GM19397 (cell line): ENCODE measurements around the gene ORM1.
"Not testable (repeated sequence)": the region's sequence is repeated elsewhere in the genome, so short reads cannot be mapped to it uniquely, and the experiment has no call there.

Source experiments
- ATAC-seq: cut with Tn5 transposase; IDR thresholded peaks from one replicate; pipeline ENCODE4 v1.9.1; 2021; ENCODE audit warnings: mild to moderate bottlenecking, moderate library complexity; ENCODE audit not compliant: unreplicated experiment

ORM1 gene

DNA sequence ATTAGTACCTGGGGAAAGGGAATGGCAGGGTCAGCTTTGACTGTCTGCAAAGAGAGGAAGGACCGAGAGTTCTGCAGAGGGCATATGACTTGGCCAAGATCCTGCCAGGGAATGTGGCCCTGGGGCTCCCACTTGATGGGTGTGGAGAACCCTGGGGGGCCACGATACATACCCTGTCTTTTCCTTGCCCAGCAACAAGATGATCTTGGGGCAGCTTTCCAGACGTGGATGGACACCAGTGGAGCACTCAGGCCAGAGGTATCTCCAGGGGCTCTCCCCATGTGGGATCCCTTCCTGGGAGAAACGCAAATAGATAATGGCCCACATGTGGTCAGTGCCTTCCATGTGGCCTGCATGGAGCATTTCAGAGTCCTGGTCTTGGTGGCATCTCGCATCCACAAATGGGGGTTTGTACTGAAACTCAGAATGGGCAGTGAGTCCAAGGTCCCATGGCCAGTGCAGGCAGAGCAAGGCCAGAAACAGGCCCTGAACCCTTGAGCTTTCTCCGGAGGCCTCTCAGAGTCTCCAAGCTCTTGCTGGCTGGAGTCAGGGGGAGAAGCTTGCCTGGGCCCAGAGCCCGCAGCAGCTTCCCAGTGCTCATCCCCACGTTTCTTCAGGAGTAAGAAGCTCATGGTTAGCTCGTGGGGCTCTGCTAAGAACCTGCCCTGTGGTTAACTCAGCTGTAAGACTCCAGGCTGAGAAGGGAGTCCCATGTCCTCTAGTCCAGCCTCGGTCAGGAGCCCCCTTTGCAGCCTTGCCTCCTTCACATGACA, 18.3 kb upstream of the ORM1 start:
- no peak for ATAC-seq

DNA sequence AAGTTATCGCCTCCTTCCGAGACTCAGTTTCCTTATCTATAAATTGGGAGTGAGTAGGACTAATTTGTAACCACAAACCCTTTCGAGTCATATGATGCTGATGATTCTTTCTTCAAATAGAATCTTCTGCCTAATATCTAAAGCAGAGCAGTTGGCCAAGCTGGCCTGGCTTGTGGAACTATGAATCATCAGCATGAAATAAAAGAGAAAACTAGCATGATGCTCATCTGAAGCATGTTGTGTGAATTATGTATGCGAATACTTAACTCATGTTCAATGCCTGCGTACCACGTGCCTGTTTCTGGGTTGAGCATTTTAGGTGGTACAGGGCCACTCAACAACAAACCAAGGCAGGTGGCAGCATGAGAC, 15.0 kb upstream of the ORM1 start:
- ATAC-seq, result no peak

DNA sequence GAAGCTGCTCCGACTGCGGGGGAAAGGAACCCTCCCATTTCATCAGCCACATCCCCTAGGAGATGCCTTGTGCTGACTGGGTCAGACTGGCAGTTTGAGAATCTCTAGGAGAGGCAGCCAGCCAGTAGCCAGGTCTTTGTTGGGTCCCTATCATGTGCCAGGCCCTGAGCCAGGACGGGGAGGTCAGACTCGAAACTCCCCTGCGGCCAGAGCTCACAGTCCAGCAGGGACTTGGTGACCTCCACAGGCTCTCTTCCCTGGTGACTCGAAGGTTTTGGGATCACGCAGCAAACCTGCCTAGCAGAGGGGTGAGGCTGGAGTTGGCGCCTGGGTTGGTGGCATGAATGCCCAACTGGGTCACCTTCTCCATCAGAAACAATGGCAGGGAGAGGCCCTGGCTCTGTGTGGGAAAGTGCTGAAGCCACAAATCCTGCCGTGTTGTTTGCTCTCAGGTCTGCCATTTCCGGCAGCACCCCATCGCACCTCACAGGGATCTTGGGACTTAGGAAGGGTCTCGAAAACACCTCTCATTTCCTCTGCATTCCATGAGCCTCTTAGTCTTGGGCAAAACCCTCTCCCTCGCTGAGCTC, 14.4 kb upstream of the ORM1 start:
- no peak for ATAC-seq

DNA sequence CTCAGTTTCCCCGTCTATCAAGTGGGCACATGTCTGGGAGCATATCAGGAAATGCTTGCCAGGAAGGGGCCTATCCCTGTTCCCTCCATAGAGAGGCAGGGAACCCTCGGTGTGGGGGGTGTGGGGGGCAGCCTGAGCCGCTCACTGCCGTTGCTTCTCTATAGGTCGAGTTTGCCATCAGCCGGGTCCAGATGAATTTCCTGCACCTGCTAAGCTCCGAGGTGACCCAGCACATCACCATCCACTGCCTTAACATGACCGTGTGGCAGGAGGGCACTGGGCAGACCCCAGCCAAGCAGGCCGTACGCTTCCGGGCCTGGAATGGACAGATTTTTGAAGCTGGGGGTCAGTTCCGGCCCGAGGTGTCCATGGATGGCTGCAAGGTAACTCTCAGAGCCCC, 13.8 kb upstream of the ORM1 start:
- ATAC-seq, result no peak

DNA sequence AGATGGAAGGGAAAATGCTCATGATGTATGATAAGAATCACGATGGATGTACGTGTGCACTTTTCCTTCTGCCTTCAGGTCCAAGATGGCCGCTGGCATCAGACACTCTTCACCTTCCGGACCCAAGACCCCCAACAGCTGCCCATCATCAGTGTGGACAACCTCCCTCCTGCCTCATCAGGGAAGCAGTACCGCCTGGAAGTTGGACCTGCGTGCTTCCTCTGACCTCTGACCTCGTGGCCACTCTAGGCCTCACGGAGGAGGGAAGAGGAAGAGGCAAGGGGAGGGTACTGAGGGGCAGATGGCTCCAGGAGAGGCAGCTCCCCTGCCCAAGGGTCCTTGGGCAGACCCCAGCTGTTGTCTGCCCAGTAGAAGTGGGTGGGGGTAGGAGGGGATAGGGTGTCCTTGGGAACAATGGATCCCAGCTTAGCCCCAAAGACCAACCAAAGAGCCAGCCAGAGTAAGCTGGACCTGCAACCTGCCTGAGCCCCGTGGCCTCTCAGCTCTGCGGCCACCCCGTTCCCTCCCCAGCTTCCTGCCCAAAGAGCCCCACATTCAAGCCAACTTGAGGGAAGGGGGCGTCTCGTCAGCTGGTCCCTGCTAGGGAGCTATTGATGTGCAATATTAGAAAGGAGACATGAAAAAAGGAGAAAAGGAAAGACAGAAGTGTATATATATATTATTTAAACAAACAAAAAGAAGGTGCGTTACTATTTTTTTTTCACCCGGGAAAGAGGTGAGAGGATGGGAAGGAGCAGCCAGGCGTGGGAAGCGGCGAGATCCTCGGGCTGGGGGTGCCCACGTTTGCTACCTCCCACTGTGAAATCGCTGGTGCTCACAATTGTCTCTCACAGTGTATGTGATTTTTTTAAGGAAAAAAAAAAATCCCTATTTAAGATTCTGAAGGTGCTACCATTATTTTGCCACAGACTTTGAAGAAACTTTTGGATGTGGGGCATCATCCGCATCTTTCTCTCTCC, 12.1 kb upstream of the ORM1 start:
- ATAC-seq, result no peak

DNA sequence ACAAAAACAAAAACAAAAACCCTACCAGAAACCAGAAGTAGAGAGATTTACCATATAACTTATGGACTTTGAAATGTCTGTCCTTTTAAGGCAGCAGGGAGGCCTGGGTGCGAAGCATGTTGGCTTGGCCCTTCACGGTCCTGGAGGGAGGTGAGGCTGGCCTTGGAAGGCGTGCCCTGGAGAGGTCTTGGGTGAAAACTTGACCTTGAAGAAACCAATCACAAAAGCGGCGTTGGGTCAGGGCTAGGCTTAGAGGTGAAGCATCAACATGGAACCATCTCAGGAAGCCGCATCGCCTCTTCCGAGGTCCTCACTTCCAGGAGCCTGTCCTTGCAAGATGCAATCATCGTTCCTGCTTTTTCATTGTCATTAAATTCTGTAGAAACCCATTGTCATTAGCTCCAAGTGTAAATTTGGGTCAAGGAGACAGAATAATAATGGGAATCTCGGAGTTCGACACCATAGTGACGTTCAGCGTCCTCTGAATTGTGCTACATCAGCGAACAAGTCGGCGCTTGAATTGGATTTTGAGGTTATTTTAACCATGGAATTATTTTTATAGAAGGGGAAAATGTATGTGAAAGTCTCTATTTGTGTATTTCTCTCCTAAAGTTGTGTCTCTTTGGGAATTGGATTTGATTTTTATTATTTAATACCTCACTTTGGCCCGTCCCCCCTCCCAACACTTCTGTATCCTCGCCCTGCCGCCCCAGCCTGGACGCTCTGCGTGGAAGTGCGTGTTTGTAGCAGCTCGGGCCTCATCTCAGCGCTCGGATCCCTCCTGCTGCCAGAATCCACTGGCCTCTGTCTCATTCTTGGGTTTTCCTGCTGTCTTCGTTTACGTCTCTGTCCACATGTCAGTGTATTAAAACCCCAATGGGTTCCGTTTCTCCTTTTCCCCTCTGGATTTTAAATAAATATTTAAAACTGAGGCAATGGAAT, 11.1 kb upstream of the ORM1 start:
- no peak for ATAC-seq

DNA sequence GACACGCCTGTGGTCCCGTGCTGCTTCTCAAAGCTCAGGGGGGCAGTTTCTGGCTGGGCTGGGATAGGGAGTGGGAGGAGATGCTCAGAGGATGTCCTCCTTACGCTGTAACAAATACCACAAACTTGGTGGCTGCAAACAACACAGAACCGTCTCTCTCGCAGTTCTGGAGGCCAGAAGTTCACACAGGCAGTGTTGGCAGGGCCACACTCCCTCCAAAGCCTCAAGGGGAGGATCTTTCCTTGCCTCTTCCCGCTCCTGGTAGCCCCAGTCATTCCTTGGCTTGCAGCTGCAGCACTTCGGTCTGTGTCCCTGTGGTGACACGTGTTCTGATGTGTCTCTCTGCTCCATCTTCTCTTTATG, 10.4 kb upstream of the ORM1 start:
- no peak for ATAC-seq

DNA sequence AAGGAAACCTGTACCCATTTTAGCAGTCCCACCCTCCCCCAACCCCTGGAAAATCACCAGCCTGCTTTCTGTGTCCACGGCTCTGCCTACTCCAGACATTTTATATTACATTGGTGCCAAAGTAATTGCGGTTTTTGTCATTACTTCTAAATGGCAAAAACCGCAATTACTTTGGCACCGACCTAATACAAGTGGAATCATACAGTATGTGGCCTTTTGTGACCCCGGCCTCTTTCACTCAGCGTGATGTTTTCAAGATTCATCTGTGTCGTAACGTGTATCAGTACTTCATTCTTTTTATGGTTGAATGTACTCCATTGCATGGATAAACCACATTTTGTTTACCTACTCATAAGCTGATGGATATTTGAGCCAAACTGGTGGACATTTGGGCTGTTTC, 9.7 kb upstream of the ORM1 start:
- ATAC-seq, result no peak

DNA sequence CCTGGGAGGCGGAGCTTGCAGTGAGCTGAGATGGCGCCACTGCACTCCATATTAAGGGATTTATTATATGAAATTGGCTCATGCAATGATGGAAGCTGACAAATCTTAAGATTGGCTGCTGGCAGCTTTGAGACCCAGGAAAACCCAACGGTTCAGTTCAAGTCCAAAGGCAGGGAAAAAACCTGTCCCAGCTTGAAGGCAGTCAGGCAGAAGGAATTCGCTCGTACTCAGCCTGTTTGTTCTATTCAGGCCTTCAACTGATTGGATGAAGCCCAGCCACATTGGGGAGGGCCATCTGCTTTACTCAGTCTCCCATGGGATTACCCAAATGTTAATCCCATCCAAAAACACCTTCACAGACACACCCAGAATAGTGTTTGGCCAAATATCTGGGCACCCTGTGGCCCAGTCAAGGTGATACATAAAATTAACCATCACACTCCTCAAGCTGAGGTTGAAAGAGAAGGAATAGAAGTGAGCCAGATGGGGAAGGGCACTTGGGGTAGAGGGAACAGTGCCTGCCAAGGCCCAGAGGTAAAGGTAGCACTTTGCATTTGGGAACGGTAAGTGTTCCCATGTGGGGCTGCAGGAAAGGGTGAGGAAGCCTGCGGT, 8.5 kb upstream of the ORM1 start:
- no peak for ATAC-seq

DNA sequence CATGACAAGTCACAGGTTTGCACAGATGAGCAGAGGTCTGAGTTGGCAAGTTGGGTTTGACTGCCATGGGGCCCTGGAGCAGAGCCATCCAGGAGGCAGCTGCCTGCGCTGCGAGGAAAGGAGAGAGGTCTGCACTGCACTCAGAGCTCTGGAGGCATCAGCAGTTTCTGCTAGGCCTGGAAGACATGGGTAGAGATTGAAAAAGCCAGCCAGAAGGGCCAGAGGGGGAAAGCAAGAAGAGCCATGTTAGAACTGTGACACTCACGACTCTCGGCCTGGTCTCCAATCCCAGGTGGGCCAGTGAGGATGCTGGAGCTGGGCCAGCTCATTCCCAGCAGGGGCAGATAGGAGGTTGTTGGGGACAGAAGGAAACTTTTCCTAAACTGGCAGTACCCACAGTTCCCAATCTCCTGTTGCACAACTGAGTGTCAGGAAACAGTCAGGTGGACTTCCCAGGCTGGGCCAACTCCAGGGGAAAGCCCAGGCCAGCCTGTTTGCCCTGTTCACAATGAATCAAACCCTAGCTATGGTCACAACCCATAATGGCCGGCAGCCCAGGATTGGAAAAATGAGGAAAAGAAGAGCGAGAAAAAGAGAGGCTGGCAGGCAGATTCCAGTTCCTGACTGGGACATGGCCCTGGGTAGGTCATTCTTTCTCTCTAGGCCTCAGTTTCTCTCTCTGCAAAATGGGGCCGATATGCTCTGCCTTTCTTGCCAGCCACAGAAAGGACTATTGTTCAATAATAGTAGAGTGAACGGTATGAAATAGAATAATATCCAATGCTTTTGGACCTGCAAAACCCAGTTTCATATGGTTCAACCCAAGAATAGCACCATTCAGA, 7.8 kb upstream of the ORM1 start:
- ATAC-seq, result no peak

DNA sequence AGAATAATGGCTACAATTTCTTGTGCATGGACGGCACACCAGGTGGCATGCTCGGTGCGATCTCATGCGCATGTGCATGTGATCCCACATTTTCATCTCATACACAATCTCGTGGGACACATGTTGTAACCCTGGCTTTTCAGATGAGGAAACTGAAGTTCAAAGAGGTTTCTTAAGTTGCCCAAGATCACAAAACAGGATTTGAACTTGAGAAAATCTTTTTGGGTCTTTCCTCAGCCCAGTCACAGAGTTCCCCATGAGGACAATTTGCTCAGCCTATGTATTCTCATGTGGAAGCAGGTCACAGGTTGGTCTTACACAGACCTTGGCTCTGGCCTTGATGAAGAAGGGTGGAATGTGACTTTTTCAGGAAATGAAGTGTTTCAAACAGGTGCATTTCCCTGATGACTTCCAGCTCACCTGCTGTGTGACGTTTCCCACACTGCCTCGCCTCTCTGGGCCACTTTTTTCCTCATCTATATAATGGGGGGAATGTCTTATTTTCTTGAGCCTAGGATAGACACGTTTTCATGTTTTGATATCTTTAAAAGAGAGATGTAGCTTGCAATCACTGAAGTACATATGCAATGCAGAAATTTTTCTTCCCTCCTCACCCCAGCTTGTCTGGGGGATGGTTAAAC, 7.1 kb upstream of the ORM1 start:
- no peak for ATAC-seq

DNA sequence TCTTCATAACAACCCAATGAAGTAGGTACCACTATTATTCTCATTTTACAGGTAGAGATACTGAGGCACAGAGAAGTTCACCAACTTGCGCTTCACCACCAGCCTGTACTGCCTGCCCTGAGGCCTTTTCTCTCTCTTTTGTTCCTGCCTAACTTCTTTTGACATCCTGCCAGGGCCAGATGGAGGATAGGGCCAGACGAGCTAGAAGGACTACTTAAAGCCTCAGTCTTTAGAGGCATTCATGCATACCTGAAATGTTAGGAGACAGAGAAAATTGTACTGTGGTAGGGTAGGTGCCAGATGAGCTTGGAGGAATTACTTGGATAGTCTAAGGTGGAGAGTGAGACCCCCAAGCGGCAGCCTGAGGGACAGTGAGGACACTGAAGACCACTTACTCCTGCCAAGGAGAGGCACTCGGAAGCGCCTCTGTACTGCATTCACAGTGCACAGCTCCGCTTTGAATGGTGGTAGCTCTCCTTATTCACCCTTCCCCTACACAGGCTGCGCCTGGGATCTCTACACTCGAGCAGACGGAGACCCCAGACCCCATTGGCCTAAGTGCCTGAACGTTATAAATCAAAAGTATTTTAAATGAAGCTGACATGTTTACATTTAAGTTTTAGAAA, 6.2 kb upstream of the ORM1 start:
- ATAC-seq, result no peak

DNA sequence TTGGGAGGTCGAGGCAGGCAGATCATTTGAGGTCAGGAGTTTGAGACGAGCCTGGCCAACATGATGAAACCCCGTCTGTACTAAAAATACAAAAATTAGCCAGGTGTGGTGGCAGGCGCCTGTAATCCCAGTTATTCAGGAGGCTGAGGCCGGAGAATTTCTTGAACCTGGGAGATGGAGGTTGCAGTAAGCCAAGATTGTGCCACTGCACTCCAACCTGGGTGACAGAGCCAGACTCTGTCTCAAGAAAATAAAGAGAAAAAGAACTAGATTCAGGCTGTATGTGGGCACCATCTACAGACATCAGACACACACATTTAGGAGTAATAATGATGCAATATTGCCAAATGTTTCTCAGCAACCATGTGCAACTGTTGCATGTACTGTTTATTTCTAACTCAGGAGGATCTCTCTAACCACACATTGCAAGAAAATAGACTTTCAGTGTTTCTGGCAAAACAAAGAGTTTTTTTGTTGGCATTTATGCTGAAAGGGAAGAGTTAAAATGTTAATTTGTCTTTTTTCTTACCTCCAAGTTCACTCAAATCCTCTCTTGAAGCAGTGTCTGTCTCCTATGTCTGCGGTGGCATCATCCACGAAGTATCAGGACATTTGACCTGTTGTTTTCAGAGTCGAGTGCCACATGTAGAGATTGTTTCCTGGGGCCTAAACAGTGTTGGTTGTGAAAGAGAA, 5.1 kb upstream of the ORM1 start:
- no peak for ATAC-seq

DNA sequence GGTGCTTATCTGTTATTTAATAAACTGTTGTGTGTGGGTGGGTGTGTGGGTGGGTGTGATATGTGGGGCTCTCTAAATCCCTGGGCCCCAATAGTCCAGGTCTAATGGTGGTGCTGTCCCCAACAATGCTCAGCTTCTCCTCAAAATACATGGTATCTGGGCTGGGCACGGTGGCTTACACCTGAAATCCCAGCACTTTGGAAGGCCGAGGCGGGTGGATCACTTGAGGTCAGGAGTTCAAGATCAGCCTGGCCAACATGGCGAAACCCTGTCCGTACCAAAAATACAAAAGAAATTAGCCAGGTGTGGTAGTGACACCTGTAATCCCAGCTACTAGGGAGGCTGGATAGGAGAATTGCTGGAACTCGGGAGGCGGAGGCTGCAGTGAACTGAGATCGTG, 4.5 kb upstream of the ORM1 start:
- no peak for ATAC-seq

DNA sequence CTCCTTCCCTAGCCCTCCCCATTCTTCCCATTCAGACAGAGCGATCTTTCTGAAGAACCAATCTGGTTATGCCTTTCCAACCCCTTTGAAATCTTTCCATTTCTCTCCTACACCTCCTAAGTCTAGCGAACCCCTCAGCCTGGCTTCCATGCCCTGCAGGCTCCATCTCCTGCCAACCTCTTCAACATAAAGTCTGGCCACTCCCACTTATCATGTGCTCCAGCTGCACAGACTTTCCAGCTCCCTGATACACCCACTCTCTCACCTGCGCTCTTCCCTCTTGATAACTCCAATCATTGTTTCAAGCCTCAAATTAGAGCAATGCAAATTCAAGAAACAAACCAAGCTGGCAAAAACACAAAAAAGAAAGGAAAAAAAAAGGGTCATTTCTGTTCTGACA, 3.8 kb upstream of the ORM1 start:
- ATAC-seq, result no peak

DNA sequence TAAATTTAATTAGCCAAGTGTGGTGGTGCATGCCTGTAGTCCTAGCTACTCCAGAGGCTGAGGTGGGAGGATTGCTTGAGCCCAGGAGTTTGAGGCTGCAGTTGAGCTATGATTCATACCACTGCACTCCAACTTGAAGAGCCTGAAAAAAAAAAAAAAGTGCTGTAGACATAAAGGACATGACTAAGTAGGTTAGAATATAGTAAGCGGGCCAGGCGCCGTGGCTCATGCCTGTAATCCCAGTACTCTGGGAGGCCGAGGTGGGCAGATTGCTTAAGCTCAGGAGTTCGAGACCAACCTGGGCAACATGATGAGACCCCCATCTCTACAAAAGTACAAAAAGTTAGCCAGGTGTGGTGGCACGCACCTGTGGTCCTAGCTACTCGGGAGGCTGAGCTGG, 2.2 kb upstream of the ORM1 start:
- not testable (repeated sequence) for ATAC-seq

DNA sequence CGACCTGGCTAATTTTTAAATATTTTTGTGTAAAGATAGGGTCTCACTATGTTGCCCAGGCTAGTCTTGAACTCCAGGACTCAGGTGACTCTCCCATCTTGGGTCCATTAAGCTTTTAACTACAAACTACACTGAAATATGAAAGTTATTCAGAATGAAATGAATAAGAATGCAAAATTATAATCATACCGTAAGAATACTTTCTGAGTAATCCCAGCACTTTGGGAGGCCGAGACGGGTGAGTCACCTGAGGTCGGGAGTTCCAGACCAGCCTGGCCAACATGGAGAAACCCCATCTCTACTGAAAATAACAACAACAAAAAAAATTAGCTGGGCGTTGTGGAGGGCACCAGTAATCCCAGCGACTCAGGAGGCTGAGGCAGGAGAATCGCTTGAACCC, 1.1 kb upstream of the ORM1 start:
- no peak for ATAC-seq
